Measurements from ENCODE around the gene ZDHHC7. TPM values are rescaled to one million over a fixed set of nuclear protein-coding genes. Genes with fewer than 3 reads are reported as not detected.
"Not testable (repeated sequence)": the region's sequence is repeated elsewhere in the genome, so short reads cannot be mapped to it uniquely, and the experiment has no call there.

Gene ZDHHC7
- total RNA-seq, 1 donor from 2014 or later = 43.7 TPM

DNA sequence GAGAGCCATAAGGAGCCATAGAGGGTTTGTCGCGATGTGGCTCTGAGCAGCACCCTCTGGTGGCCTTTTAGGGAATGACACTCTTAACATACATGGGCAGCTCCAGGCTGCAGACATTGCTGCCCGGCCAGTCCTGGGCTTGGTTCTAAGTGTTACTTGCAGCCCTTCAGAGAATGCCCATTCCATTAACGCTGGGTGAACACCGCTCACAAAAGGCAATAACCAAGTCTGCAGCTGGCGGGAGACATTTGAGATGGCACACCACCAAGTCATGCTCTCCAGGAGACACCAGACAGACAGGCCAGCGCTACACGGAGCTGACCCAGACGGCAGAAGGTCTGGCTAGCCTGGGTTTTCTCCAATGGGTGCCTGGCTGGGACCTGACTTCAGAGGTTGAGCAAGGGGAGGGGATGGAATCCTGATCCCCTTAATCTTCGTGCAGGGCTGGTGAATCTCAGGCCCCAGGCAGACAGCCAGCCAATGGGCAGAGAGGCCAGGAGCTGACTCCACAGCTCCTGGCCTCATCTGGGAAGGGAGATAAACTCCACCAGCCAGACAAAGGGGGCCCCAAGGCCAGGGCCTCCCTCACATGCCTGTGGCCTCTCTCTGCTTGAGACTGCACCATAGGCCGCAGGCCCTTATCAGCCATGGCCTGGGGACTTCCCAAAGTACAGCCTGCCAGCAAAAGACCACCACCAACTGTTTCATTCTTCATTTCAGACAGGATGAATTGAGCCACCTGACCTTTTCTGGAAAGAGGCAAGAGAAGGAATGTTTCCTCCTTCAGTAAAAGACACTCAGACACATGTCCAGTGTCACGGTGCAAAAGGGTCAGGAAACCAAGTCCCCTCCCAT, 58.8 kb downstream of the ZDHHC7 start:
- DNase-seq (ENCODE audit: low spot score) = peak; percentile 86
- intact Hi-C loops (cut with DNase I) = loop anchor here (2.0 to 5.0 kb wide), 2 partner anchors 20 to 200 kb away; no protein-coding TSS in a partner anchor

DNA sequence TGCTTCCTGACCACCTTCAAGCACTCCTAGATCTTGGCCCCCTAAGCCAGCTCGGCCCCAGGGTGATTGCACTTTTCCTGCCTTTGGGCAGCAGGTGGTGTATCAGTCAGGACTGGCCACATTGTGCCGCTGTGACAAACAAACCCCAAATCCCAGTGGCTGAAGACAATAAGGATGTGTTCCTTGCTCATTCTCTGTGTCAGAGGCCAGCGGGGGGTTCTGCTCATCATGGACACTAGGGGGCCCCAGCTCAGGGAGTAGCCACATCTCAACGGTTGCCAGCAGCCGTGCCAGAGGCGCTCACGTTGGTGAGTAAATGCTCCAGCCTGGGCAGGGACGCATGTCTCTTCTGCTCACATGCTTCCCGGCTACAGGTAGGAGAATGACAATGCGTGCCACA, 60.4 kb downstream of the ZDHHC7 start:
- no peak for DNase-seq (ENCODE audit: low spot score)
- intact Hi-C loops (cut with DNase I) = loop anchor here (5.0 kb wide), 1 partner anchor 199 kb away; no protein-coding TSS in a partner anchor

DNA sequence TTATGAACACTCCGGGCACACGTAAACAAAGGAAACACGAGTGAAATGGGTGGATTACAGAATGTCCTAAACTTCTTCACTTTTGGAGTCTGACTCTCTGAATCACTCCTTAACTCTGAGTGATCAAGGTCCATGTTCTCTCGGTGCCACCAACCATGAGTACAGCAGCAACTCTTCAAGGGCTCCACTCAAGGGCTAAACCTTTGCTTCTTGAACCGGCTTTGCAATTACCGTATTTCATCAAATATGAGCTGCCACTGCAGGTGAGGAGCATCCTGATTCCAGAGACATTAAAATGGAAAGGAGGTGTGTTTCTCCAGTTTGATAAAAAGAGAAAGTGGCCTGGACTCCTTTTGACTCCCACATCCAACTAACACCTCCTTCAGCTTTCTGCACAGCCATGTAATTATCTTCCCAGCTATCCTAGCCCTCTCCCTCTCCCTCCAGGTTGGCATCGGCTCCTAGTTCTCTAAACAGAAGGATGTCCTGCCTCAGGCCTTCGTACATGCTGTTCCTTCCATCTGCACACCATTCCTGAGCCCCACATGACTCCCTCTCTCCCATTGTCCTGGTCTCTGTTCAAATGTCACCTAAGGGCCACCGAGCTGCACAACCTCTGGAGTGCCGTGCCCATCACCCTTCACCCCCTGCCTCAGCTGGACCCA, 61.4 kb downstream of the ZDHHC7 start:
- intact Hi-C loops (cut with DNase I) = loop anchor here (5.0 kb wide), 1 partner anchor 198 kb away; no protein-coding TSS in a partner anchor
- DNase-seq (ENCODE audit: low spot score) = no peak

DNA sequence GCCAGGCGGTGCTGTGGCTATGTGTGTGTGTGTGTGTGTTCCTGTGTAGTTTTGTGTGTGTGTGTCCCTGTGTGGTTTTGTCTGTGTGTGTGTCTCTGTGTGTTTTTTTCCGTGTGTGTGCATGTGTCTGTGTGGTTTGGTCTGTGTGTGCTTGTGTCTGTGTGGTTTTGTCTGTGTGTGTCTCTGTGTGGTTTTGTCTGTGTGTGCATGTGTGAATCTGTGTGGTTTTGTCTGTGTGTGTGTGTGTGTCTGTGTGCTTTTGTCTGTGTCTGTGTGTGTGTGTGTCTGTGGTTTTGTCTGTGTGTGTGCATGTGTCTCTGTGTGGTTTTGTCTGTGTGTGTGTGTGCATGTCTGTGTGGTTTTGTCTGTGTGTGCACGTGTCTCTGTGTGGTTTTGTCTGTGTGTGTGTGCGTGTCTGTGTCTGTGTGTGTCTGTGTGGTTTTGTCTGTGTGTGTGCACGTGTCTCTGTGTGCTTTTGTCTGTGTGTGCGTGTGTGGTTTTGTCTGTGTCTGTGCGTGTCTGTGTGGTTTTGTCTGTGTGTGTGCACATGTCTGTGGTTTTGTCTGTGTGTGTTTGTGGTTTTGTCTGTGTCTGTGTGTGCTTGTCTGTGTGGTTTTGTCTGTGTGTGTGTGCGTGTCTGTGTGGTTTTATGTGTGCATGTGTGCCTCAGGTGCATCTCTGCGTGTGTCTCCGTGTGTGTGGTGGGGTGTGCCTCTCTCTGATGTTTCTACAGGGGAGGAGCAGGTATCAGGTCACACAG, 62.3 kb downstream of the ZDHHC7 start:
- DNase-seq (ENCODE audit: low spot score) = no peak
- intact Hi-C loops (cut with DNase I) = no loop called here

DNA sequence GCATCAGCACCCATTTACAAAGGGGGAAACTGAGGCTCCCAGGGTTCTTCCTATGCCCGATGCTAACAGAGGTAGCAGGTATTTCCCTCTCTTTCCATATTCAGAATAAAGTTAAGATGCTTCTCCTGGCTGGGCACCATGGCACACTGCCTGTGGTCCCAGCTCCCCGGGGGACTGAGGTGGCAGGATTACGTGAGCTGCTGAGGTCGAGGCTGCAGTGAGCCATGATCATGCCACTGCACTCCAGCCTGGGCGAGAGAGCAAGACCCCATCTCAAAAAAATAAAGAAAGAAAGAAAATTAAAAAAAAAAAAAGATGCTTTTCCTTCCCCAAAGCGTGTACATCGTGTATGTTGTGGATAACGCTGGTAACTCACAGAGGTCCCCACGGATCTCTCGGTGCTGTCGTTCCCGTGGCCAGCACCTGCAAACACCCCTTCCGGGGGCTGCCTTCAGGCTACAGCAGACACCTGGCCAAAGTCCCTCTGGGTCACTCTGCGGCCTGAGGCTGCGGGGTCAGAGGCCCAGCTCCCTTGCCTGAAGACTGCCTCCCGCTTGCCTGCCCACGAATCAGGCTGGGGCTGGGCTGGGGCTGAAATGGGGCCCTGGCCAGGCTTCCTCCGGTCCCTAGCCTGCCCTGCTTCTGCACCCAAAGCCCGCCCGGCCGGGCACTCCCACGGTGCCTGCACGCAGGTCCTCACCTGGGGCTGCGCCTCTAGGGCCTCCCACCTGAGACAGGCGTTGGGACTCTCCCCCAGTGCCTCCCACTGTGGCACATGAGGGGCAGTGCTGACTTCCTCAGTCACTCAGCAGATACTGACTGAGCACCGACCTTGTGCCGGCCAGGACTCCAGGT, 63.1 kb downstream of the ZDHHC7 start:
- DNase-seq (ENCODE audit: low spot score) = no peak
- intact Hi-C loops (cut with DNase I) = no loop called here

DNA sequence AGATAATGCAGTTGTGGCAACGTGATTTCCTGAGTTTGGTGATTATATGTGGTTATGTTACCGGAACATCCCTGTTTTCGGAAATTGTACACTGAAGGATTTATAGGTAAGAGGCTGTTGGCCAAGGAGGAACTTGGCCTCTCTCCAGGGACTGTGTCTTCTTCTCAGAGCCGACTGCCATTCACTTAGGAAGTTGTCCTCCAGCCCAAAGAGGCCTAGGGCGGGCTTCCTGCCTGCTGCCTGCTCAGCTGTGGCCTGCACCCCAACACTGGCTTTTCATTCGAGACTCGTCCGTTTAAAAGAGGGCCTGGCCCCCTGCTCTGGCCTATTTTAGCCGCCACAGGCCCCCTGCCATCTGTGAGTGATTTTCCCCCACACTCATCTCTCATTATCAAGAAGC, 64.3 kb downstream of the ZDHHC7 start:
- intact Hi-C loops (cut with DNase I) = no loop called here
- no peak for DNase-seq (ENCODE audit: low spot score)

DNA sequence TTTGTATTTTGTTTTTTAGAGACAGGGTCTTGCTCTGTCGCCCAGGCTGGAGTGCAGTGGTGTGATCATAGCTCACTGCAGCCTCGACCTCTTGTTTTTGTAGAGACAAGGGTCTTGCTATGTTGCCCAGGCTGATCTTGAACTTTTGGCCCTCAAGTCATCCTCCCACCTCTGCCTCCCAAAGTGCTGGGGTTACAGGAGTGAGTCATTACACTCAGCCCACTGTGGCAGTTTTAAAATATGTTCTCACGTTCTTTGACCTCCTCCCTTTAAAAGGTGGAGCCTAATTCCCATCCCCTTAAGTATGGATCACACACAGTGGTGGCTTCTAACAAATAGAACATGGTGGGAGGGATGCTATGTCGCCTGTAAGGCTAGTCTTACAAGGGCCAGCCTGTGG, 67.7 kb downstream of the ZDHHC7 start:
- DNase-seq (ENCODE audit: low spot score) = no peak
- intact Hi-C loops (cut with DNase I) = no loop called here

DNA sequence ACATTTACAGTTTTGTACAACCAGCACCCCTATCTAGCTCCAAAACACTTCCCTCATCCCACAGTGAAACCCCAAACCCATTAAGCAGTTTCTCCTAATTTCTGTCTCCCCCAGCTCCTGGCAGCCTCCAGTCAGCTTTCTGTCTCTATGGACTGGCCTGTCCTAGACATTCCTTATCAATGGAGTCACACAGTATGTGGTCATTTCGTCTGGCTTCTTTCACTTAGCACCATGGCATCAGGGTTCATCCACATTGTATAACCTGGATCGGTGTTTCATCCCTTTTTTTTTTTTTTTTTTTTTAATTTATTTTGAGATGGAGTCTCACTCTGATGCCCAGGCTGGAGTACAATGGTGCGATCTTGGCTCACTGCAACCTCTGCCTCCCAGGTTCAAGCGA, 68.5 kb downstream of the ZDHHC7 start:
- intact Hi-C loops (cut with DNase I) = no loop called here
- DNase-seq (ENCODE audit: low spot score) = no peak

DNA sequence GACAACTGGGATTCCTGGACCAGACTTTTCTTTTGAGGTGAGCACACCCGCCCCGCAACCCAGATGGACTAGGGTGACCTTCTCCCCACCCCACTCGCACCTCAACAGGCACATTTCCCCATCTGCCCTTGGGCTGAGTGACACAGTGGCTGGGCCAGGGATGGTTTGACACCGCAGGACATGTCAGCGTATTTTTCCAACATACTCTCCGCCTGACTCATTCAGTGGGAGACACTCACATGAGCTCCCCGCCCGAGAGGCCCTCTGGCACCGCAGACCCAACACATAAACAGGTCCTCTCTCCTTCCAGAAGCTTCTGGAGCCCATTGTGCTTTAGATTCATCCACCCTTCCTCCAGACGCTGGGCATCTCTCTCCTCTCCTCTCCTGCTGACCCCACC, 69.4 kb downstream of the ZDHHC7 start:
- intact Hi-C loops (cut with DNase I) = no loop called here
- no peak for DNase-seq (ENCODE audit: low spot score)

DNA sequence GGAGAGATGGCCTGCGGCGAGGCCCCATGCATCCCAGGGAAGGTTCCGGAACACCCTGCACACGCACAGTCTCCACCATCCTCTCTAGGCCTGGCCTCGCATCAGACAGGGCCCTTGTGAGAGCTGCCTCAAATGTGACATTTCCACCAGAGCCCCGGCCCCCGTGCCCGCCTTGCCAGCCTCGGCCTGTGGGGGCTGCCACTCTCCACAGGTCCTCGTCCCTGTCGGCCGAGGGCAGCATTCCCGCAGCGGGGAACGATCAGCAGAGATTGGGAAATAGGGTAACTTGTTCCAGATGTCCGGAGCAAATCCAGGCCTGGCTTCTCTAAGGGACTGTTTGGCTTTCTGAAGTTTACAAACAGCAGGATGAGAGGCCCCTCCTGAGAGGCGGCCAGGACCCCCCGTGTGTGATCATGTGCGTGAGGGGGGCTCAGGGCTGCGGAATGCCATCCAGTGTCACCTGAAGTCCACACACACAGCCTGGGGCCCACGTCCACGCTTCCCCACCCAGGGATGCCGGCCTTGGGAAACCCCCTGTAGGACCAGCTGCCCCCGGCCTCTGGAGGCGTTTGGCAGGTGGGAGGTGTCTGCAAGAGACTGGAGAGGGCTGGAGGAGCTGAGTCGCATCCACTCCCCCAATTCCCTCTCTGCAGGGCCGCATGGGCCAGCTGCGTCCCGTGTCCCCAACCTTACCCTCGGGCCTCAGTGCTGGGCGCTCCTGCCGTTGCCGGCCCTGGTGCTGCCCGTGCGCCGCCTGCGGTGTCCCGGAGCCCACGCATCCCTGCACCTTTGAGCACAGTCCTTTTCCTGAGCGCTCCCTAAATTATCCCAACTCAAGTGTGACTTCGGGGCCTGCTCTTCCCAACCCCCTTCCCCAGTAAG, 70.4 kb downstream of the ZDHHC7 start:
- intact Hi-C loops (cut with DNase I) = no loop called here
- no peak for DNase-seq (ENCODE audit: low spot score)

DNA sequence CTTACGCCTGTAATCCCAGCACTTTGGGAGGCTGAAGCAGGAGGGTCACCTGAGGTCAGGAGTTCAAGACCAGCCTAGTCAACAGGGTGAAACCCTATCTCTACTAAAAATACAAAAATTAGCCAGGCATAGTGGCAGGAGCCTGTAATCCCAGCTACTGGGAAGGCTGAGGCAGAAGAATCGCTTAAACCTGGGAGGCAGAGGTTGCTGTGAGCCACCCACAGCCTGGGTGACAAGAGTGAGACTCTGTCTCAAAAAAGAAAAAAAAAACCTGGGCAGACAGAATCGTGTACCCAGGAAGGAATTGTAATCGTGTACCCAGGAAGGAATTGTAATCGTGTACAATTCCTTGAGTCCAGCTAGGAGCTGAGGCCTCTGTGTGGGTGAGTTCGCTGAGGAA, 72.7 kb downstream of the ZDHHC7 start:
- intact Hi-C loops (cut with DNase I) = not testable (repeated sequence)

DNA sequence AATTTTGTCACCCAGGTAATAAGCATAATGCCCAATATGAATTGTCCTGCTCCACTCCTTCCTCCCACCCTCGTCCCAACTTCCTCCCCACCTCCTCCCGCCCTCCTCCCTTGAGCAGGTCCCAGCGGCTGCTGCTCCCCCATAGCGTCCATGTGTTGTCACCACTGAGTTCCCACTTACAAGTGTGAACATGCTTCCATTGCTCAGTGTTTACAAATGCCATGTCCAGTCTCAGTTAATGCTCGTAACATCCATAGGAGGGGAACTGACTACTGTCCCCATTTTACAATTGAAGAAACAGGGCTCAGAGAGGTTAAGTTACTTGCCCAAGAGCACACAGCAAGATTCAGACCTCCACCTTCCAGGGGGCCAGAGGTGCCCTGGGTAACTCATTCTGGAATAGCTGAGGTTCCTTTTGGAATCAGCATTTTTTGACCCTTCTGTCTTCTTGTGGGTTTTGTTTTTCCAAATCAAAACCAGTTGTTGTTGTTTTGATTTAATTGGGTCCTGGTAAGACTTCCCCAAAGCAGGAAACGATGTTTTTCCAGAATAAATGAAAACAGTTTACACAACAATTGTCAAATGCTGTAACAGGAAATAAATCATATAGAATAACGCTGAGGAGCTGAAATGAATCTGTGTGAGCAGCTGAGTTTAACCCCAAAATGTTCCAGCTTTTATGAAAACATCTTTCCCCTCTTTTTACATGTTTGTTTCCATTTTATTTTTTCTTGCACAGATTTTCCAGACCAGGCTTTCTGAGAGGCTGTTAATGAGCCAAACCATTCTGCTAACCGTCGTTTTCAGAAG, 73.9 kb downstream of the ZDHHC7 start:
- intact Hi-C loops (cut with DNase I) = no loop called here
- no peak for DNase-seq (ENCODE audit: low spot score)

More for the DNA sequence above, 72.7 kb downstream of the ZDHHC7 start:
- DNase-seq (ENCODE audit: low spot score) = not testable (repeated sequence)

DNA sequence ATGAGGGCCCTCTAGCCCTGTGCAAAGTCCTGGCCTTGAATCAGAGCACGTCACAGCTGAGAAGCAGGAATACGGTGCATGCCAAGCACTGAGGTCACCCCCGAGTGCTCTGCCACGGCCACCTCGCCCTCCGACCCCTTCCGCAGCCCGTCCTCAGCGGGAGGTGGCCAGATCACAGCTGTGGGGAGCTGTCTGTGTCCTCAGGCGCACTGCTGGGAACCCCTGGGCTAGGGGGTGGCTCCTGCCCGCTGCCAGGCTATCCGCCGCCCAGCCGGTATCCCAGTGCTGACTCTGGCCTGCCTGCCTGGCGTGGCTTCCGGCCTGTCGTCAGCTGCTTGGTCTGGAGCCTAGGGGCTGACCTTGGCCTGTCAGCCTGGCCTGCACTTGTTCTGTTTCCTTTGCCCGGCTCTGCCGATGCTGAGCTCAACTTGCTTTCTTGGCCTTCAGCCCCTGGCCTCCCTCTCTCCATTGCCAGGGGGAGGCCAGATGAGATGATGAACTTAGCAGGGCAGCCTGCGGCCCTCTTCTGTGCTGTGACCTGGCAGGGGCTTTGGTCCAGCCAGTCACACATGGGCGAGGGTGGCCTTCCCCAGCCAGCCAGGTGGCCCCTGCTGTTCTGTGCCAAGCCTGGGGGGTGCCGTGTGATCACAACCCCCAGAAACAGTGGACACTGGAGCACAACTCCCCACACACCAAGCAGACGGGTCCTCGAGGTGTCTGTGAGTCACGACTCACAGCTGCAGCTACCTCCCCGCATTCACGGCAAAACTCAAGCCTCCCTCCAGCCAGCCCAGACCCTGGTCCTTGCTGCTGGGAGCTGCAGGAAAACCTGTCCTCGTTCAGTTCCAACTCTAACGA, 77.3 kb downstream of the ZDHHC7 start:
- intact Hi-C loops (cut with DNase I) = loop anchor here (2.0 kb wide), 1 partner anchor 19 kb away; no protein-coding TSS in a partner anchor
- peak; percentile 89 for DNase-seq (ENCODE audit: low spot score)

DNA sequence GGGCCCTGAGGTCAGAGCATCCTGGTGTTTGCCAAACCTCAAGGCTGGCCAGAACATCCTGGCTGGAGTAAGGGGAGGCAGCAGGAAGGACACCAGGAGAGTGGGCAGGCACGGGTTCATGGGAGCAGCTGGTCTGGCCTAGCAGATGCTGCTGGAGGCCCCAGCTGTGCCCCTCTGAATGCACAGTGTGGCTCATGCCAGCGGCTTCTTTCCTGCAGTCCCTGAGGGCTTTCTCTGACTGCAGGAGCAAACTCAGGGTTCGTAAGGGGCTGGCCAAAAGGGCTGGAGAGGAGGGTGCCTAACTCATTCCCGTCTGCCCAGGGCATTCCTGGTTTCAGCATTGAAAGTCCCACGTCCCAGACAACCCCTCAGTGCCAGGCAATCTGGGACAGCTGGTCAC, 78.7 kb downstream of the ZDHHC7 start:
- DNase-seq (ENCODE audit: low spot score) = no peak
- intact Hi-C loops (cut with DNase I) = loop anchor here (2.0 kb wide), 1 partner anchor 20 kb away; no protein-coding TSS in a partner anchor

DNA sequence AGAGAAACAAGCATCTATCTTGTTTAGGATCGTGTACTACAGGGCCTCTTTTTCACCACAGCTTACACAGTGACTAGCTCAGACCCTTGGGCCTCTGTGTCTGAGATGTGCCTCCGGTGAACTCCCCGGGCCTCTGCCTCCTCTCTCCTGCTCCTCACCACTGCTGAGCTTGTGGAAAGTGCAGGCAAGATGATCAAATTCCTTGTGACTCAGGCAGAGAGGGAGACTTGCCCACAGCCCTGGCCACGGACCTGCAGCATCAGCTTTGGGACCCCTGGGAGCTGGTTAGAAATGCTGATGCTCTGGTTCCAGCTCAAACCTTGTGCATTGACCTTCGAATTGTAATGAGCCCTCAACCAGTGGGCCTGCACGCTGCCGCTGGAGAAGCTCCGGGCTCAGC, 79.8 kb downstream of the ZDHHC7 start:
- no peak for DNase-seq (ENCODE audit: low spot score)
- intact Hi-C loops (cut with DNase I) = no loop called here

DNA sequence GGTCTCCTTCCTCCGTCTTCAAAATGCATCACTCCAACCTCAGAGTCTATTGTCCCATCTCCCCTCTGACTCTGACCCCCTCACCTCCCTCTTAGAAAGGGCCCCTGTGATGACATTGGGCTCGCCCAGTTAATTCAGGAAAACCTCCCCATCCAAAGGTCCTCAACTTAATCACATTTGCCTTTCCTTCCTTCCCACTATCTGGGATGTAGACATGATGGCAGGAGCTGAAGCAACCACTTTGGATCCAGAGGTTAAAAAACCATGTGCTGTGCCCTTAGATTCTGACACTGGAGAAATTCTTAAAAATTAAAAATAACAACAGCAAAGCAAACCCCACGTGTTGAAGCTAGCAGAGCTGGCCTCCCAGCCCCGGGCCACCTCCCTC, 80.2 kb downstream of the ZDHHC7 start:
- intact Hi-C loops (cut with DNase I) = no loop called here
- no peak for DNase-seq (ENCODE audit: low spot score)

All from cardiac septum (tissue), 1 donor.